ENCODE measurements around the gene CSK. TPM values are rescaled to one million over a fixed set of nuclear protein-coding genes. Genes with fewer than 3 reads are reported as not detected.
A peak's percentile ranks its signal among the peaks of the same experiment; 100 is the strongest.

Gene CSK
- total and polyA plus RNA-seq, 2 donors from 2014 or later, result 18.9 to 58.8 TPM

DNA sequence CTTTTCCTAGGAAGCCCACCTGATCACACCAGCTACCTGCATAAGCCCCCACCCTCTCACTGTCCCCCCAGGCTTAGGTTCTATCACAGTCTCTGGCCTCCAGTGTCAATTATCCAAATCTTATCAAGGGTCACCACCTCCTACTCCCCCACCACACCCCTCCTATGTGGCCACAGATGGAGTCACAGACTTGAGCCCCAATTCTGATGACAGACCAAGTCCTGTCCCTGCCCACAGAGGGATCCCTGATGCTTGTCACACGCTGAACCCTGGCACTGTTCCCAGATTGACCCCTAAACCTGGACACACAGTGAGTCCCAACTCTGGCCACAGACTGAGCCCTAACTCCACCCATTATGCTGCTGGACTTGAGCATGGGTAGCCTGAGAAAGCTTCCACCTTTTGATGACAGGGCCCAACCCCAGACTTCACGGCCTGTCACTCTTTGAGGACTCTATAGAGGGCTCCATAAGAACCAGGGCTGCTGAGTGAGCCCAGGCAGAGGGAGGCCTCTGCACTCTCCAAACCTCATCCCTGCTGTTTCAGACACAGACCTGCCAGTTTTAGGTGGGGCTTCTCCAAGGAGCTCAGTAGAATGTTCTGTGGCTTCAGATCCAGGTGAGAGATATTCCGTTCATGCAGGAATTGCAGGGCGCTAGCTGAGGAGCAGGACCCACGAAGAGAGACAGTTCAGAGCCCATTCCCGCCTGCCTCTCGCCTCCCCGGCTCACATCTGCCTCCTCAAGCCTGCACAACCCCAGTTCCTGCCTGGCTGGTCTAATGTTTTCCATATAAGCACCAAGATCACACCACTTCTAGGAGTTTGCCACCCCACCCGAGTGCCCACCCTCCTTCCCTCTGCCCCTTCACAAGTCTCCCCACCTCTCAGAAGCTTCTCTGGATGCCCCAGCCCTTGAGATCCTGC lies 59.2 kb downstream of the CSK start:
- Histone ChIP-seq H3K27ac (ENCODE audit: low read depth in 2 of 2, low read length in 2 of 2) (no peak overlapping the region), H3K4me3 (ENCODE audit: low read length in 3 of 3) (peak overlapping the region in 1 of 3 donors; percentile 92), H3K9ac (ENCODE audit: low read length in 3 of 3) (peak overlapping the region in 1 of 3 donors; percentile 87), H3K27me3 (ENCODE audit: control insufficient read depth, insufficient read depth, low read length) (no peaks in the 10 kb centered on the region), H3K36me3 (ENCODE audit: control insufficient read depth in 2 of 3, insufficient read depth in 3 of 3, low read length in 3 of 3) (peaks cover 0 to 26% (median 10%) of the 10 kb centered on the region in 3 donors), H3K9me3 (ENCODE audit: control insufficient read depth in 2 of 3, insufficient read depth in 1 of 3, low read length in 3 of 3) (no peaks in the 10 kb centered on the region), H3K4me1 (ENCODE audit: control insufficient read depth in 2 of 3, insufficient read depth in 2 of 3, low read depth in 1 of 3, low read length in 3 of 3) (peaks cover 0 to 27% (median 8%) of the 10 kb centered on the region in 3 donors)
- intact Hi-C loops (cut with DNase I), result no loop called here
- FAIRE-seq, result no peak
- DNase-seq, result peak in 1 of 5 donors; percentile 32
- TF ChIP-seq, protein P1, sequence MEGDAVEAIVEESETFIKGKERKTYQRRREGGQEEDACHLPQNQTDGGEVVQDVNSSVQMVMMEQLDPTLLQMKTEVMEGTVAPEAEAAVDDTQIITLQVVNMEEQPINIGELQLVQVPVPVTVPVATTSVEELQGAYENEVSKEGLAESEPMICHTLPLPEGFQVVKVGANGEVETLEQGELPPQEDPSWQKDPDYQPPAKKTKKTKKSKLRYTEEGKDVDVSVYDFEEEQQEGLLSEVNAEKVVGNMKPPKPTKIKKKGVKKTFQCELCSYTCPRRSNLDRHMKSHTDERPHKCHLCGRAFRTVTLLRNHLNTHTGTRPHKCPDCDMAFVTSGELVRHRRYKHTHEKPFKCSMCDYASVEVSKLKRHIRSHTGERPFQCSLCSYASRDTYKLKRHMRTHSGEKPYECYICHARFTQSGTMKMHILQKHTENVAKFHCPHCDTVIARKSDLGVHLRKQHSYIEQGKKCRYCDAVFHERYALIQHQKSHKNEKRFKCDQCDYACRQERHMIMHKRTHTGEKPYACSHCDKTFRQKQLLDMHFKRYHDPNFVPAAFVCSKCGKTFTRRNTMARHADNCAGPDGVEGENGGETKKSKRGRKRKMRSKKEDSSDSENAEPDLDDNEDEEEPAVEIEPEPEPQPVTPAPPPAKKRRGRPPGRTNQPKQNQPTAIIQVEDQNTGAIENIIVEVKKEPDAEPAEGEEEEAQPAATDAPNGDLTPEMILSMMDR (IDR thresholded peaks at IDR 0.05; ENCODE audit: borderline replicate concordance, extremely low read depth, insufficient read depth), result no peak

DNA sequence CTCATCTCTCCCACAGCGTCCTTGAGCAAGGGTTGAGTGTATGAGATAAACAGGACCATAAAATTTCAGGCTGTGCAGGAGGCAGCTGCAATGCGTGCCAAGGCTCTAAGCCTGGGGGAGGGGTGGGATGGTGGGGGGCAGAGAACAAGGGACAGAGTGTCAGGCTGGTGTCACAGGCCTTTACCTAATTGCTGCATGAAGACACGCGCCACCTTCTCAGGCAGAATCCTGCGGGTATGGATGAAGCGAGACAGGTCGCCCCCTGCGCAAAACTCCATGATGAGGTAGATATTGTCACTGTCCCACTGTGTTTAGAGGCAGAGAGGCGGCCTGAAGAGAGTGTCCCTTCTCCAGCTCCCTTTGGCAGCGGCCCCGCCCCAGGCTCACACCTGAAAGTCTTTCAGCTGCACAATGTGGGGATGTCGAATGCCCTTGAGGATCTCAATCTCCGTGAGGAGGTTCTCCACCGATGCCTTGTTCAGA lies 60.1 kb downstream of the CSK start:
- Histone ChIP-seq H3K36me3 (ENCODE audit: control insufficient read depth in 2 of 3, insufficient read depth in 3 of 3, low read length in 3 of 3) (peaks cover 0 to 26% (median 10%) of the 10 kb centered on the region in 3 donors), H3K9me3 (ENCODE audit: control insufficient read depth in 2 of 3, insufficient read depth in 1 of 3, low read length in 3 of 3) (no peaks in the 10 kb centered on the region), H3K4me1 (ENCODE audit: control insufficient read depth in 2 of 3, insufficient read depth in 2 of 3, low read depth in 1 of 3, low read length in 3 of 3) (peaks cover 0 to 27% (median 8%) of the 10 kb centered on the region in 3 donors), H3K9ac (ENCODE audit: low read length in 3 of 3) (peak overlapping the region in 1 of 3 donors; percentile 87), H3K27me3 (ENCODE audit: control insufficient read depth, insufficient read depth, low read length) (no peaks in the 10 kb centered on the region), H3K4me3 (ENCODE audit: low read length in 3 of 3) (peak overlapping the region in 2 of 3 donors; percentile 83 to 92), H3K27ac (ENCODE audit: low read depth in 2 of 2, low read length in 2 of 2) (no peak overlapping the region)
- intact Hi-C loops (cut with DNase I), result no loop called here
- DNase-seq, result peak in 1 of 5 donors; percentile 69
- no peak for FAIRE-seq
- TF ChIP-seq, protein P1 (IDR thresholded peaks at IDR 0.05; ENCODE audit: borderline replicate concordance, extremely low read depth, insufficient read depth), result no peak

DNA sequence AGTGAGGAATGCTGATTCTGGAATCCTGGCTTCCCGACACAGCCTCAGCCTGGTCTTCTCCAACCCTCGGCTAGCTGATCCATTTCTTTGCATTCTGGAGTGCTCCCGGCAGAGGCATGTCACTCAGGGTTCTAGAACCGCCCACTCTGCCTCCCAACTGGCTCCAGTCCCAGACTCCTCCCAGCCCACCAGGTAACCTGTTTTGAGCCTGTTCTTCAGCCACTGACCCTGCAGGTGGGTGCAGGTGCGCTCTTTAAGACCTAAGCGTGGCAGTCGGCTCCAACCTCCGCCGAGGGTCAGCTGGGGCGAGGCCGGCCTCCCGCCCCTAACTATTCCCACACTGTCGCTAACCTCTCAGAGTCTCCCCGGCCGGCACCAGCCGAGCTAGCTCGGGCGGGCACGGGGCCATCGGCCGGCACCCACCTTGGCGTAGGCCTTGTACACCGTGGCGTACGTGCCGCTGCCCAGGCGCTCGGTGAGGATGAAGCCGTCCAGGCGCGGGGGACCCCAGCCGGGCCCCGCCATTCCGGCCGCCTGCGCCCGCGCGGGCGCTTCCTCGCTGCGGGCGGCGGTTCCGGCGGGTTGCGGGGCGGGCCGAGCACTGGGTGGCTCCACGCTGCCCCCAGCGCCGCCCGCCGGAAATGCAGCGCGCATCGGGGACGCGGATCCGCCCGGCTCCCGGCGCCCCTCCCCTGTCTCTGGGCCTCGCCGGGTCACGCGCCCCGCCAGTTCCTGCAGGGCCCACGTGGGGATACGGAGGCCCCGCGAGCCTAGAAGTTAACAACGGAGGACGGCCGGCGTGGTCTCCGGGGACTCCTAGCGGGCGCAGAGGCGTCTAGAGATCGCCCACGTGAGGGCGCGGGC lies 60.9 kb downstream of the CSK start, which contains the start of gene ULK3:
ULK3 (minus strand) TSS at position 576 of the 864 bp plus-strand sequence; CDS start at position 525, 51 bp downstream.
- FAIRE-seq (no peak), DNase-seq (peak; percentile 91 to 96 (median 95))
- Histone ChIP-seq H3K36me3 (ENCODE audit: control insufficient read depth in 2 of 3, insufficient read depth in 3 of 3, low read length in 3 of 3) (peaks cover 0 to 26% (median 10%) of the 10 kb centered on the region in 3 donors), H3K9ac (ENCODE audit: low read length in 3 of 3) (peak within 1 kb of the TSS; percentile 49 to 87 (median 65)), H3K4me3 (ENCODE audit: low read length in 3 of 3) (peak within 1 kb of the TSS; percentile 73 to 92 (median 83)), H3K27ac (ENCODE audit: low read depth in 2 of 2, low read length in 2 of 2) (peak within 1 kb of the TSS; percentile 86 to 94), H3K4me1 (ENCODE audit: control insufficient read depth in 2 of 3, insufficient read depth in 2 of 3, low read depth in 1 of 3, low read length in 3 of 3) (peaks cover 0 to 34% (median 16%) of the 10 kb centered on the region in 3 donors), H3K27me3 (ENCODE audit: control insufficient read depth, insufficient read depth, low read length) (no peaks in the 10 kb centered on the region), H3K9me3 (ENCODE audit: control insufficient read depth in 2 of 3, insufficient read depth in 1 of 3, low read length in 3 of 3) (no peaks in the 10 kb centered on the region)
- TF ChIP-seq, protein P1 (IDR thresholded peaks at IDR 0.05; ENCODE audit: borderline replicate concordance, extremely low read depth, insufficient read depth), result peak; percentile 65
- intact Hi-C loops (cut with DNase I), result no loop called here
